Calu3 (cell line): Measurements from ENCODE around the gene IRX3. TPM values are rescaled to one million over a fixed set of nuclear protein-coding genes. Genes with fewer than 3 reads are reported as not detected.

ENCODE experiments used
- BruUV-seq: library from RNA; stranded (reverse); fragments of 400-500 nt; replicated peaks from 2 replicates; lab custom pipeline; 2021; lab: Mats Ljungman, UMichigan
- CTCF ChIA-PET: fragments of 300-600 bp; sonication (Branson Sonifier 250); formaldehyde crosslinking; loops from one replicate; lab custom pipeline; 2022; ENCODE audit warnings: antibody characterized with exemption; lab: Charles Lee
- DNase-seq: peaks from one replicate; pipeline ENCODE4 v3.0.0; 2022
- H3K27ac Mint-ChIP-seq: one replicate; pipeline ENCODE4 v1.8.0; 2022; ENCODE audit warnings: mixed read lengths; ENCODE audit not compliant: unreplicated experiment
- H3K27me3 Mint-ChIP-seq: one replicate; pipeline ENCODE4 v1.8.0; 2022; ENCODE audit warnings: mixed read lengths; ENCODE audit not compliant: unreplicated experiment
- H3K36me3 Mint-ChIP-seq: one replicate; pipeline ENCODE4 v1.8.0; 2022; ENCODE audit warnings: mild to moderate bottlenecking, moderate library complexity, mixed read lengths; ENCODE audit not compliant: insufficient read depth, unreplicated experiment
- H3K4me1 Mint-ChIP-seq: one replicate; pipeline ENCODE4 v1.8.0; 2022; ENCODE audit warnings: mild to moderate bottlenecking, low read depth, mixed read lengths; ENCODE audit not compliant: unreplicated experiment
- H3K4me3 Mint-ChIP-seq: one replicate; pipeline ENCODE4 v1.8.0; 2022; ENCODE audit warnings: mild to moderate bottlenecking, low read depth, moderate library complexity, mixed read lengths; ENCODE audit not compliant: unreplicated experiment
- H3K9me3 Mint-ChIP-seq: one replicate; pipeline ENCODE4 v1.8.0; 2022; ENCODE audit warnings: low read depth, mixed read lengths; ENCODE audit not compliant: unreplicated experiment
- CTCF ChIP-seq: fragments of 200-600 bp; IDR thresholded peaks from one replicate; pipeline ENCODE4 v1.8.0; 2022; ENCODE audit warnings: antibody characterized with exemption; ENCODE audit not compliant: unreplicated experiment
- intact Hi-C: fragments of 100-400 bp; cut with micrococcal nuclease; formaldehyde crosslinking; loops from one replicate; pipeline ENCODE4 v1.10.0; 2022; ENCODE audit not compliant: unreplicated experiment
- total RNA-seq: library from RNA; stranded (reverse); gene quantifications from 2 replicates; pipeline ENCODE4 v1.2.3, GENCODE V29; 2022

Gene IRX3
- total RNA-seq, 1 experiment from 2014 or later = 5.7 TPM

DNA sequence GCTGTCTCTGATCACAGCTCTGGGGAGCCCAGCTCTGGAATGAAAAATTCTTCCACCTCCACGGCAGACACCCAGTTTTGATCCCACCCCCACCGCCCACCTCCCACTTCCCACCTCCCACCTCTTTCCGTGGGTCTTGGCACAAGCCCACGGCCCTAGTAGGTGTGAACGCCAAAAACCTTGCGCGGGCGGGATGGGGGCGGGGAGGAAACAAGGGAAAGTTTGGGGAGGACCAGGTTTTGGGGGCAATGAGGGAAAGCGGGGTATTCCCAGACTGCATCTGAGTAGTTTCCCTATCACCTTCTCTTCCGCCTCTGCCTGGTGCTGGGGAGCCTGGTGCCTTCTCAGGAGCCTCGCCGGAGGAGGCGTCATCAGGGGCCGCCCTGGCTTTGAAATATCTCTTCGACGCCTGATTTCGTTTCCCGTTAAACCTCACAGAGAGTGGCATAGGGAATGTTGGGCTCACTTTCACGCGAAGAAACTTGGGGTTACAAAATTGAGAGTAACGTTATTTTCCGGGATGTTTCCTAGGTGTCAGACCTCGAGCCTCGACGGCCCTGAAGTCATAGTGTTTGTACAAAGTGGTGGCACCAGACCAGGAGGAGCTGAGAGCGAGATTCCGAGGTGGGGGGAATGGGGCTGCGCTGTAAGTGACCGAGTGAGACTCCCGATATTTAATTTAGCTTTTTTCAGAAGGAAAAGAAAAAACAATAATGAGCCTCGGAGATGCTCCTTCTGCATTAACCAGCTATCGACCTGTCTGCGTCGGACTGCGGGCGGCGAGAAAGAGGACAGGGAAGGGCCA is 1.6 kb upstream of the IRX3 start:
- H3K4me3 Mint-ChIP-seq = no peak overlapping the region
- no peak for TF ChIP-seq CTCF
- no peak for DNase-seq
- H3K36me3 Mint-ChIP-seq = peaks cover 38% of the 10 kb centered on the region
- peaks cover 47% of the 10 kb centered on the region for H3K27me3 Mint-ChIP-seq
- peaks cover 8% of the 10 kb centered on the region for H3K4me1 Mint-ChIP-seq
- BruUV-seq = no TSS peak
- intact Hi-C loops = loop anchor here (10.0 kb wide), 2 partner anchors 393 to 637 kb away; no protein-coding TSS in a partner anchor
- no peak overlapping the region for H3K27ac Mint-ChIP-seq
- H3K9me3 Mint-ChIP-seq = no peaks in the 10 kb centered on the region
- CTCF ChIA-PET = no interaction called here

GRCh38 chr16:54287131-54288029 is 793 bp upstream of the IRX3 start:
- Mint-ChIP-seq H3K36me3 (peaks cover 38% of the 10 kb centered on the region), H3K27me3 (peaks cover 55% of the 10 kb centered on the region), H3K27ac (no peak overlapping the region), H3K9me3 (no peaks in the 10 kb centered on the region), H3K4me3 (peak overlapping the region; percentile 78), H3K4me1 (peaks cover 8% of the 10 kb centered on the region)
- intact Hi-C loops = loop anchor here (10.0 kb wide), 2 partner anchors 393 to 637 kb away; no protein-coding TSS in a partner anchor
- no peak for DNase-seq
- CTCF ChIA-PET = interaction anchor here (1.0 kb wide), 1 partner anchor 11 kb away, joined by 3 read pairs; no protein-coding TSS in a partner anchor
- no TSS peak for BruUV-seq
- TF ChIP-seq CTCF = no peak

DNA sequence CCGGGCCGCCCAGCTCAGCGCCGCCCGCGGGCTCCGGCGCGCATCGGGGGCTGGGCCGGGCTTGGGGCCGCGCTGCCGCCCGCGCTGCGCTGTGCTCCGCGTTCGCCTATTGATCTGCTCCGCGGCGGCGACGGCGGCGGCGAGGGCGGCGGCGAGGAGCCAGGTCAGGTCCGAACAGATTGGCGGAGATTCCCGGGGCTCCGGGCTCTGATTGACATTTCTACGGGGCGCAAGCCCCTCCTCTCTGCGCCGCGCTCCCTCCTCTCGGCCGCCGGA is 559 bp downstream of the IRX3 start:
- peak; percentile 78 for DNase-seq
- Mint-ChIP-seq H3K36me3 (peaks cover 38% of the 10 kb centered on the region), H3K4me3 (peak overlapping the region; percentile 78), H3K27me3 (peaks cover 52% of the 10 kb centered on the region), H3K4me1 (peaks cover 8% of the 10 kb centered on the region), H3K9me3 (no peaks in the 10 kb centered on the region), H3K27ac (peak overlapping the region; percentile 1)
- TF ChIP-seq CTCF = no peak
- BruUV-seq = no TSS peak
- CTCF ChIA-PET = interaction anchor here (0.6 to 1.1 kb wide), 2 partner anchors 11 to 394 kb away, joined by 3 to 4 read pairs; no protein-coding TSS in a partner anchor
- intact Hi-C loops = loop anchor here (10.0 kb wide), 2 partner anchors 391 to 639 kb away; no protein-coding TSS in a partner anchor

GRCh38 chr16:54285414-54286089 is 1.0 kb downstream of the IRX3 start:
- BruUV-seq = no TSS peak
- CTCF ChIA-PET = interaction anchor here (1.1 kb wide), 1 partner anchor 393 kb away, joined by 3 read pairs; no protein-coding TSS in a partner anchor
- H3K9me3 Mint-ChIP-seq = no peaks in the 10 kb centered on the region
- H3K4me3 Mint-ChIP-seq = peak overlapping the region; percentile 78
- peaks cover 8% of the 10 kb centered on the region for H3K4me1 Mint-ChIP-seq
- no peak for TF ChIP-seq CTCF
- peaks cover 38% of the 10 kb centered on the region for H3K36me3 Mint-ChIP-seq
- intact Hi-C loops = loop anchor here (2.0 to 10.0 kb wide), 3 partner anchors 391 to 639 kb away; no protein-coding TSS in a partner anchor
- H3K27ac Mint-ChIP-seq = no peak overlapping the region
- H3K27me3 Mint-ChIP-seq = peaks cover 52% of the 10 kb centered on the region
- DNase-seq = peak; percentile 45
